GM19035 (cell line): ENCODE data around the gene PATJ.

Experiments used
- ATAC-seq: cut with Tn5 transposase; IDR thresholded peaks from one replicate; pipeline ENCODE4 v1.9.1; 2021; ENCODE audit not compliant: unreplicated experiment

PATJ gene

DNA sequence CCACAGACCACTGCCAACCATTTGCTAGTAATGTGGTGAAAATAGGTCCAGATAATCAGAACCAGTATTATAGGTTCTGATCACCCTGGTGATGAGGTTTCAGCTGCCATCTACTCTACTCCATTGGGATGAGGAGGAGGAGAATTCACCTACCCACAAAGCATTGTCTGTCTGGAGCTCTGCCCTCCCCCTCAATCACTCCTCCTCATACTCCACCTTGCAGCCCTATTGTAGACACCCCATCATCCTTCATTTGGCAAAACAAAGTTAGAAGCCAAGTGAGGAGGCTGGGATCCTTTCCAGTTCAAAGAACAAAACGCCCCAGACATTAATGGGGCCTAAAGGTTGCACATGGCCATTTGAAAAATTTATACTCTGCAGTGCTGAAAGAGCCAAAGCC lies 295.0 kb downstream of the PATJ start:
- ATAC-seq: no peak

DNA sequence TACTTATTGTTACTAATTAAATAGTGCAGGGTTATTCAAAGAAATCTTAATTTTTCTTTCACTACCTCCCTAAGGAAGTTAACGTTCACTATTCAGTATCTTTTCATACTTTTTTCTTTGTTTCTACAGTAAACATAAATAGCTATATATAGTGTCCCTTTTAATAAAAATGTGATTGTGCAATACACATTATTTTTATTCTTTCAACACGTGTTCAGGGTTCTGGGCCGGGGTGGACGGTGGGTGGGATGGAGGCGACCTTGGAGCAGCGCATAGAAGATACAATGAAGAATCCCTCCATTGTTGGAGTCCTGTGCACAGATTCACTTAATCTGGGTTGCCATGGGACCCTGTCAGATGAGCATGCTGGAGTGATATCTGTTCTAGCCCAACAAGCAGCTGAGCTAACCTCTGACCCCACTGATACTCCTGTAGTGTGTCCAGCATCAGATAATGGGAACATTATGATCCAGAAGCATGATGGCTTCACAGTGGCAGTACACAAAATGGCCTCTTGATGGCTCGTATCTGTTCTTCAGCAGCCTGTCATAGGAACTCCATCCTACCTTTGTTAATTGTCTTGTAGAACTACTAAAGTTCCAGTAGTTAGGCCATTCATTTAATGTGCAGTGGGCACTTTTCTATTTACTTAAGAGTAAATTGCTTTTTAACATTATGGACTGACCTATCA lies 296.5 kb downstream of the PATJ start:
- ATAC-seq: no peak

DNA sequence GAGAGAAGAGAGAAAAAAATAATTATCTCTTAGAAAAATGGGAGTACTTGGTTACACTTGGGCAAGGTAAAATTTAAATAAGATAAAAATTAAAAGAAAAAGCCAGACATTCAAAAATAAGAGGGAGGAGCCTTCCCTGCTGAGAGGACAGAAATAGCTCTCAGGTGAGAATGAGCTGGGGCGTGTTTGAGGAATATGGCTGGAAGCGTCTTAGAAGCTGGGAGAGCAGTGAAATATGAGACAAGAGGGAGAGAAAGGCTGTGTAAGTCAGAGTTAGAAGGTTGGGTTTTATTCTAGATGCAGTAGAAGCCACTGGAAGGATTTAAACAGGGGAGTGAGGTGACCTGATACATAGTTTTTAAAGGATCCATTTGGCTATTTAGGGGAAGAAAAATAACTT lies 298.2 kb downstream of the PATJ start:
- no peak for ATAC-seq

DNA sequence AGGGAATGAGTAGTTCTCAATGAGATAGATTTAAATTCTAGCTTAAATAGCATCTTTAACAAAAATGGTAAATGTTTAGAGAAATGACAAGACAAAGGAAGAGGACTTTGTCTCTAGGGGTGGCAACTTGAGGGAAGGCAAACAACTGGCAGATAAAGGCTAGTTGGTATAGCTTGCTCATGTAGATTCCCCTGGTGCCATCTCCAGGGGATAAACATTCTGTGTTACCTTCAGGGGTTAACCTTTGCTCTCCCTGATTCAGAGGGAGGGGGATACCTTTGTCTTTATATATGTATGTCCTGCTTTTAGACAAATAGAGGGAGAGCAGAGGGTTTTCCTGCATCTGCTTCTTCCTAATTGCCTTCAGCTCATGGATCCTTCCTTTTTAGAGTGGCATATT lies 298.7 kb downstream of the PATJ start:
- no peak for ATAC-seq

DNA sequence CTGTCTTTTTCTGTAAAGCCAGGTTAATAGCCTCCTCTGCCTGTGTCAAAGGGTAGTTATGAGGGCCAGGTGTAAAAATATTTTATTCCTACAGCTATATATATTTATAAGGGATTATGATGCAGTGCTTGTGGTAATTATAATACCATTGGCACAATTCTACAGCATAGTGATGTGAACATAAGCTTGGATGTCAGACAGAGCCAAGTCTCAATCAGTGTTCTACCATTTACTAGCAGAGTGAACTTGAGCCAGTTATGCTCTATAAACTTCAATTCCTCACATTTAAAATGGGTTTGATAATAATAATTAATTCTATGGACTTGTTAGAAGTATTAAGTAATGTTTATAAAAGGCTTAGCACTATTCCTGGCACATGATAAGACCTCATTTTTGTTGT lies 300.9 kb downstream of the PATJ start:
- no peak for ATAC-seq

DNA sequence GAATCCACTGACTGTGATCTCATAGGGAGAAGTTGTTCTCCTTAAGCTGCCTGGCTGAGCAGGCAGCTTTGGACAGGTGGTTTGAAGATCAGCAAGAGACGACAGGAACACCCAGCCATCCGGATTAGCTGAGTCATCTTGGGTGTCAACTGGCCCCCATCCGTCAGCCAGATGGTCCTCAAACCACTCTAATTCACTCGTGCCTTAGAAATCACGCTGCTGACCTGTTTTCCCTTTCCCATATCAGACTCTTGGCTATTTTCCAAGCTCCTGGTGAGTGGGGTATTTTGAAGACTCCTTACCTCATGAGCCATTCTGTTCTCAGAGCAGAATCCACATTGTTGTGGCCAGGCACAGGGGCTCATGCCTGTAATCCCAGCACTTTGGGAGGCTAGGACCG lies 303.3 kb downstream of the PATJ start:
- ATAC-seq: no peak

DNA sequence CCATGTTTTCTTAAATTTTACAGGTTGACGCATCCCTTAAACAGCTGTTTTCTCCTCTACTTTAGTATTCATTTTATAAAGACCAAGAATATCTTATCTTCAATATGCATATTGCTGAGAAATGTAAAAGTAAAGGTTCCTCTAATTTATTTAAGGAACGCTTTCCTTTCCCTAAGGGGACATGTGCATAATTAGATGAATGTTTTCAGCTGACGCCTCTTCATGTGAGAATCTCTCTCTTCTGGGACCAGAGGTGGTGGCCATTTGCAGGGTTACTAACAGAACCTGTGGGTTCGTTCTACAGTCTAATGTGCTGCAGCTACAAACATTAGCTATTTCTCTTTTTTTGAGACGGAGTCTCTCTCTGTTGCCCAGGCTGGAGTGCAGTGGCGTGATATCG lies 304.6 kb downstream of the PATJ start:
- ATAC-seq: no peak

DNA sequence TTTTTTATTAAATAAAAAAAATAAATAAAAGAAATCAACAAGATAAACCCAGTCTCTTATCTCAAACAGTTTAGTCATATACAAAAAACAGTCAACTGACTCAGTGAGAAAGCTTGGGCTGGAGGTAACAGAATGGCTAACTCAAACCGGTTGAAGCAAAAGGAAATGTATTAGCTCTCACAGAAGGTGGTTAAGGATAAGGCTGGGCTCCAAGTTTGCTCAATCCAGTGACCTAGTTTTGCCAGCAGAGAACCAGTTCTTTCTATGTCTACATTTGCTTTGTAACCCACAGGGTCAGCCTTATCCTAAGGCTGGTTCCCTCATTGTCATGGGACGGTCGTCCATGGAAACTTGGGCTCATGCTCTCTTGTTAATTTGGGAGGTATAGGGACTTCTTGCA lies 307.9 kb downstream of the PATJ start:
- ATAC-seq: no peak

DNA sequence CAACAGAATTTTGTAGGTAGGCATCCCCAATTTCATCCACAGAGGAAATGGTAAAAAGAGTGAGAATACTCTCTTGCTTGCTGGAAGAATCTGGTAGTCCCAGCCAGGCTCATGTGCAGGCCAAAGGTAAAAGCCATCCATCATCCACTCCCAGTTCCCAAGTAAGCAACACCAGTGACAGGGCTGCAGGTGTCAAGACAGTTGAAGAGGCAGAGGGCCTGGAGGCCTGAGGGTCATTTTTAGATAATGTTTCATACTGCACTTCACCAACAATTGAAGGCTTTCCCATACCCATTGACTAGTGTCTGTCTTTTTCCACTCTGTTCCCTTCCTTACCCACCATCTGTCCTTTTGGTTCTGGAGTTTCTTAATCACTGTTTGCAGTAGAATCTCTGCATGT lies 310.7 kb downstream of the PATJ start:
- ATAC-seq: no peak

DNA sequence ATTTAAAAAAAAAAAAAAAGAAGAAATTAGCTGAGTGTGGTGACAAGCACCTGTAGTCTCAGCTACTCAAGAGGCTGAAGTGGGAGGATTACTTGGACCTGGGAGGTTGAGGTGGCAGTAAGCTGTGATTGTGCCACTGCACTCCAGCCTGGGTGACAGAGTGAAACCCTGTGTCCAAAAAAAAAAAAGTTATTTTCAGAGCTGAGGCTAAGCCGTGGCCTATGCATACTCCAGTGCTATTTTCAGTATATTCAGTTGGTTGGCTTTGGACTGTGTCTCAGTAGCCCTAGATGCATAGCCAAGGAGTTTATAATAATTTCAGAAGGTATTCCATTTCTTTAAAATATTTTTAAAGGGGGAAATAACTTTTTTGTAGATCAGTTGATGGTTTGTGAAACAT lies 311.9 kb downstream of the PATJ start:
- ATAC-seq: no peak

DNA sequence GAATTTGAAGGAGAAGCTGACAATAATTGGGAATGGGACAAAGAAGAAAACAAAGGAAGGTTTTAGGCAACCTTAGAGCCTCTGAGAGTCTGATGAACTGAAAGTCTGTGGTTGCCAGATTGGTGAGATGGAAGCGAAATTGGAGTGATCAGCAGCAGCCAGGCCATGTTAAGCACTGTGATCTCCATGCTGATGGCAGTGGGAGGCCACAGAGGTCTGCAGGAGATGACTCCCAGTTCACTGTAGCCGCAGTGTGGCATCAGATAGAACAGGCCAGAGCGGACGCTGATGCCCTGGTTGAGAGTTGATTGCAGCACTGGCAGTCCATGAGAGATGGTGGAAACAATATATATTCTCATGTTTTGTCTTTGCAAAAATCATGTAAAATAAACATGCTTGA lies 314.9 kb downstream of the PATJ start:
- ATAC-seq: no peak

DNA sequence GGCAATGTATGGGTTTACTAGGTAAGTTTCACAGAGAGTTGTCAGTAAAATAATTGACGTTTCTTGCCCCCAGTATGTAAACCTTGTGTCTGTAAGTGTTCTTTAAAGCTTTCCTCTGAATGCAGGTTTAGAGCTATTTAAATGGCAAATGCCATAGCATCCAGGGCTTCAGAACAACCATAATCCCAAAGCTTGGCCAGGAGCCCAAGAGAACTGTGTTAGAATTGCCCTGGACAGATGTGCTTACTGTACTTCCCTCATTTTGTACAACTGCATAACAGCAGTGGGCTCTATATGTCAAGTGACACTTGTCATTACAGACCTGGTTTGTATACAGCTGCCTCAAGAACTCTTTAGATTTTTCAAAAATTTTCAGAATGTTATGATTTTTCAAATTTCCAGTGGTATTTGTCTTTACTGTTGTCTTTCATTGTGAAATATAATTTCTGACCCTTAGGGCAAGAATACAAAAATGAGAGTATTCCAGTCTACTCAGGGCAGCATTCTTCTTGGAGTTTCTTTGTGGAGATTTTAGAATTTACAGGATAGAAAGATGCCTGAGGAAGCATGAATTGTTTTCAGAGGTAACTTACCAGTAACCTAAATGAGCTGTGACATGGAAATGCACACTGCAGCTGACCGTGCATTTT lies 315.5 kb downstream of the PATJ start:
- ATAC-seq: no peak

DNA sequence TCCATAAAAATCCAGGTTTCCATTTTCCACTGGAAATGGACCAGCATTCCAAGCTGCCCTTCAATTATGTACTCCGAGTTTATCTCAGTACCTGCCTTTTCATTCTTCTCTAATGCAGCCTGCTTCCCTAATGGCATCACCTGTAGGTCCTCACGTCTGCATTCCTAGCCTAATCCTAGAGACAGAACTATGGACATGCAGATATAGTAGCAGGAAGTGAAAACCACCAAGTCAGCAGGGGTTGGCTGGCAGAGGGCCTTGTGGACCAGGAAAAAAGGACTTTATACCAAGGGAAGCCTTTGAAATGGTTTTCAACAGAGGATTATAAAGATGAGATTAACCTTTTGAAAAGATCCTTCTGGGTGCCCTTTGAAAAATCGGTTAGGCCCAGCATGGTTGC lies 316.7 kb downstream of the PATJ start:
- no peak for ATAC-seq

DNA sequence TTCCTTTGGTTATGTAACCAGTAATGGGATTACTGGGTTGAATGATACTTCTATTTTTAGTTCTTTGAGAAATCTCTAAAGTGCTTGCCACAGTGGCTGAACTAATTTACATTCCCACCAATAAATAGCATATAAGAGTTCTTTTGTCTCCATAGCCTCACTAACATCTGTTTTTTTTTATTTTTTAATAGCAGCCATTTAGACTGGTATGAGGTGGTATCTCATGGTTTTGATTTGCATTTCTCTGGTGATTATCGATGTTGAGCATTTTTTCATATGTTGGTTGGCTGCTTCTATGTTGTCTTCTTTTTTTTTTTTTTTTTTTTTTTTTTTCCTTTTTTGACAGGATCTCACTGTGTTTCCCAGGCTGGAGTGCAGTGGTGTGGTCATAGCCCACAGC lies 319.8 kb downstream of the PATJ start:
- ATAC-seq: no peak

DNA sequence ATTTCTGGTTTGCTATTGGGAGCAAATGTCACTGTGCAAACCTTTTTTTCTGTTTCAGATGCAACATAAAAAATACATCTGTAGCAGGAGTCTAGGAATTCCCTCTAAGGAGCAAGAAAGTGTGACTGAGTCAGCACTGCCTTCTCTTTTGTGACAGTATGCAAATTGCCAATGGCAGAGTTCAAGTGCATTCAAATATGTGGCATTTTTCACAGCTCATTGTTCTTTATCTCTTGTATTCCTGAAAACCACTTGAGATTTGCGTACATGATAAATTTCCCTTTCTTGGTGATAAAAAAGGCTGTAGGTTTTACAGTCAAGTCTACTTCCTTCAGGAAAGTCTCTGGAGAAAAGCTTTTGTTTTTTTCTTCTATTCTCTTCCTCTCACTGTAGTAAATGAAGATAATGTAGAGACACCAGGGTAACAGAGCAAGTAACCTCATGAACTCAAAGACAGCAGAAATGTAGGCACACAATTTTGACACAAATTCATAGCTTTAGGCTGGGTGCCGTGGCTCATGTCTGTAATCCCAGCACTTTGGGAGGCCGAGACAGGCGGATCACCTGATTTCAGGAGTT lies 322.6 kb downstream of the PATJ start:
- ATAC-seq: no peak

DNA sequence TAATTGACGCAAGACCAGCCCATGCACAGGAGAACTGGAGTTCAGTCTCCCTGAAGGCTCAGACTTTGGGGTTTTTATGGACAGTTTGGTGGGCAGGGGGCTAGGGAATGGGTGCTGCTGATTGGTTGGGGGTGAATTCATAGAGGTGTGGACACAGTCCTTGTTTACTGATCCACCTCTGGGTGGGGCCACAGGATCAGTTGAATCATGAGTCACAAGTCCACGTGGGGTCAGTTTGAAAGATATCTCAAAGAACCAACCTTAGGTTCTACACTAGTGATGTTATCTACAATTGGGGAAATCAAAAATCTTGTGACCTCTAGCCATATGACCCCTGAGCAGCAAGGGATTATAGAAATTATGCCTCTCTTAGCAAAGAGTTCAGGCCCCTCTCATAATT lies 324.4 kb downstream of the PATJ start:
- no peak for ATAC-seq

DNA sequence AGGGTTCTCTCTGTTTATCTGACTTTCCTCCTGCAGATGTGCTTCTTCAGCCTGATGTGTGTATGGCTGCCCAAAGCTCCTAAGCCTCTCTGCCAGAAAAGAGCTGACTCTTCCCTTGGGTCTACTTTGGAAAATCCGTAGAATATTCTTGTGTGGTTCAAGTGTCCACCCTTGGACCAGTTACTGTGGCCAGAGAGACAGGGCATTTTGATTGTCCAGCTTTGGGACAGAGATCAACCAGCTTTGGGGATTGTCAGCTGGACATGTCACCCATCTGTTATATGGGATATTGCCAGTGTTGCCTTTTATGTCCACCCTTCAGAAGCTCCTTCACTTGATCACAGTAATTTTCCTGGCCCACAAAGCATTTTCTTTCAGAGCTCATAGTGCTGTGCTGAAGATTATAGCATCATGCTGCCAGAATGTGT lies 326.1 kb downstream of the PATJ start:
- no peak for ATAC-seq

DNA sequence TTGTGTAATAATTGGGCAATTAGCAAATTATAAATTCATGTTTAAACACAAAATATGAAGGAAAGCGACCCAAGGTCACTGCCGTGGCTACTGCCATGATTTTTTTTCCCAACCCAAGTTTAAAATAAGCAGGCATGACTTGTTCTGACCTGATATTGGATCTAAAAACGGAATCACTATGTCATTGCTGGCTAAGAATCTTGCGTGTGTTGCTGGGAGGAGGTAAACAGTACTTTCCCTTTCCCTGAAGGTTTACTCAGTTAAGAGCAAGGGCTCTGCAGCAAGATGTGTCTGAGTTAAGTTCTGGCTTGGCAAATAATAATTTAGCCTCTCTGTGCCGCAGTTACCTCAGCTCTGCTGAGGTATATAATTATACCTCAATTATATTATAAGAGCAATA lies 326.7 kb downstream of the PATJ start:
- ATAC-seq: no peak

DNA sequence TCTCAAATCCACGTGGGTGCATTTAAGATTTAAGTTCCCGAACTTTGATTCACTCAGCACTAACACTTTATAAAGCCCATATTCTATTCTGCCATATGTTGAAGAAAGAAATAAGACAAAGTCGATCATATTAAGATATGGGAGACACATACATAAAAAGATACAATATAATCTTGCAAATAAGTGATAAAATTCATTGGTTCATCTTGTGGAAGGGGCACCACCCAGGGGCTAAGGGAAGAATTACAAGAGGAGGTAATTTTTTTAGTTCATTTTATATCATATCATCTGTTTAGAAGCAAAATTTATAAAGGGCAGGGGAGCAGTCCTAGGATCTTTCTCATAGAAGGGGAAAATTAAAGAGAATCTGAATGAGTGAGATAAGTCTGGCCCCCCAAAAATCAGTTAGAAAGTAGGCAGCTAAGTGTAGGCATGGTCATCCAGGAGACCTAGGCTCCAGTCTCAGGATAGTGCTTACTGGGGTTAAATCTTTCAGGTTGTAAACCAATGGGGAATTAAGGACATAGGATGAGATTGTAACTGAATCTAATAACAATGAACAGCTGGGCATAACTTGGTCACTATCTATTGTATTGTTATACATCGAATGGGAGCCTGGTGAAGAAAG lies 328.2 kb downstream of the PATJ start:
- ATAC-seq: no peak

DNA sequence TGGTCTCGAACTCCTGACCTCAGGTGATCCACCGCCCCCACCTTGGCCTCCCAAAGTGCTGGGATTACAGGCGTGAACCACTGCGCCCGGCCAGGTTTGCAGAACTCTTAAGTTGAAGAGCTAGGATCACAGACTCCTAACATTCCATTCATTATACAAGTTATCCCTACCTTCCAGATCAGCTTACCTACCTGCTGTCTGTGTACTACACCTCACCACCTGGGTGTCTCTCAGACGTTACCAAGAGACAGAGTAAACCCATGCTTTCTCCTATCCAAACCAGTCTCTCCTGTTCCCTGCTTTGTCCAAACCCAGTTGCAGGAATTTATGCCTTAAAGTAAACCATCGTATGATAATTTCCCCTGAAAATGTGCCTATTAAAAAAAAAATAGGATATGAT lies 329.4 kb downstream of the PATJ start:
- ATAC-seq: no peak

DNA sequence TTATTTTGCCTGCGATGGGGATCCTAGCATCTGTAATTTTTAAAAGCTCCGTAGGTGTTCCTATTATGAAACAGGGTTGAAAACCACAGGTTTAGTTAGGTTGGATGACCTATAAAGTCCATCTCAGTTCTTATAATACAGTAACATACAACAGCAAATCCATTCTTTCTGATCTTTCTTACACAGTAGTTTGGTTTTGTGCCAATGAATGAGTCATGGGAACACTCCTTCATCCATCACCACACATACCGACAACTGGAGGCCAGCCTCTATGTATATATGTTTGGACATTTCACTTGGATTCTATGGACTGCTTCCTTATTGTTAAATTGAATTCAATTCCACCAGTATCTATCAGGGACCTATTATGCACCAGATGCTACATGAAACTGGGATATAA lies 334.0 kb downstream of the PATJ start:
- ATAC-seq: no peak

DNA sequence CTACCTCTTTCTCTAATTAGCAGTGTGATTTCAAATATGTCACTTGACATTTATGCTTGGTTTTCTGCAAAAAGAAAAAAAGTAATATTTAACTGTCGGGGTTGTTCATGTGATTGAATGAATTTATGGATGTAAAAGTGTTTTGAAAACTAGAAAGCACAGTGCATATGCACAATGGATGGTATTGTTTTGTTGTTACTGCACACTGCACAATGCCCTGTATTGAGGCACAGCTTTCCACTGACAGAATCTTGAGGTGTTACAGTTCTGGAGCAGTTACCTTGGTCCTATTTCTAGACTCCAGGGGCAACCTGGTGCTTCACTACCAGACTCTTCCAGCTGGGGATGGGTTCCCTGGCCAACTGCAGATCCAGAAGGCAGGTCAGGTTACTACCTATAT lies 335.5 kb downstream of the PATJ start:
- ATAC-seq: no peak
